Measurements from ENCODE around the gene ZNF853. TPM values are rescaled to one million over a fixed set of nuclear protein-coding genes. Genes with fewer than 3 reads are reported as not detected.

Gene ZNF853
- polyA plus RNA-seq, 1 donor (not counting 4 experiments of a cell fraction or from before 2014, with no cell fraction given), result 0.03 TPM

DNA sequence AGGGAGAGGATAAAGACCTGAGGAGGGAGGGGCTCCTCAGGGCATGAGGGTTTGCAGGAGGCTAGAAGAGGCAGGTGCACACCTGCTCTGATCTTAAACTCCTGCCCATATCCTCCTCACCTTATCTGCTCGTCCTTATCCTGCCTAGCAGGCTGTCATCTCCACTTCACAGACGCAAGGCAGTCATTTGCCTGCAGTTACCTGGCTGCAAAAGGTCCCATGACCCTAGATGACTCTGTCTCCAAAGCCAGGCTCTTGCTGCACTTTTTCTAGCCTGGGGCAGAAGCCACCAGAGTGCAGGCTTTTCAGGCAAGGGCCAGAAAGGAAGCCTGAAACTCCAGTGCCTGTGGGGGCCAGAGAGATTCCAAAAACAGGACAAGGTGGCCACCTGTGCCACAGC, 1.7 kb upstream of the ZNF853 start:
- no peaks in the 10 kb centered on the region for H4K20me1 ChIP-seq (ENCODE audit: control insufficient read depth, extremely low read depth, insufficient read depth, low read length)
- no peaks in the 10 kb centered on the region for H3K9me1 ChIP-seq (ENCODE audit: control insufficient read depth, extremely low read depth, insufficient read depth, low read length)
- peaks cover 40% of the 10 kb centered on the region for H3K27me3 ChIP-seq (ENCODE audit: control insufficient read depth, extremely low read depth, insufficient read depth, low read length)
- H2AFZ ChIP-seq (ENCODE audit: control insufficient read depth, low read length), result no peak overlapping the region
- no peaks in the 10 kb centered on the region for H3K9me3 ChIP-seq (ENCODE audit: control insufficient read depth, low read depth, low read length)
- H3K4me2 ChIP-seq (ENCODE audit: control insufficient read depth, extremely low read depth, insufficient read depth, low read depth, low read length), result no peak overlapping the region
- no peaks in the 10 kb centered on the region for H3K79me2 ChIP-seq (ENCODE audit: control insufficient read depth, insufficient read depth, low read length)
- H3K9ac ChIP-seq (ENCODE audit: control insufficient read depth, extremely low read depth, insufficient read depth, low read length), result no peak overlapping the region
- no peaks in the 10 kb centered on the region for H3K36me3 ChIP-seq (ENCODE audit: control insufficient read depth in 2 of 2, extremely low read depth in 1 of 2, insufficient read depth in 2 of 2, low read length in 2 of 2)
- dilution Hi-C loops (cut with MboI; ENCODE audit: extremely low pct_ligation_motif_present, low sequenced_read_pairs), result no loop called here
- FAIRE-seq (no peak), DNase-seq (ENCODE audit: low read depth, low spot score) (no peak)
- no peak for TF ChIP-seq EZH2 (IDR thresholded peaks at IDR 0.05; ENCODE audit: low read length)
- TF ChIP-seq, protein P1, sequence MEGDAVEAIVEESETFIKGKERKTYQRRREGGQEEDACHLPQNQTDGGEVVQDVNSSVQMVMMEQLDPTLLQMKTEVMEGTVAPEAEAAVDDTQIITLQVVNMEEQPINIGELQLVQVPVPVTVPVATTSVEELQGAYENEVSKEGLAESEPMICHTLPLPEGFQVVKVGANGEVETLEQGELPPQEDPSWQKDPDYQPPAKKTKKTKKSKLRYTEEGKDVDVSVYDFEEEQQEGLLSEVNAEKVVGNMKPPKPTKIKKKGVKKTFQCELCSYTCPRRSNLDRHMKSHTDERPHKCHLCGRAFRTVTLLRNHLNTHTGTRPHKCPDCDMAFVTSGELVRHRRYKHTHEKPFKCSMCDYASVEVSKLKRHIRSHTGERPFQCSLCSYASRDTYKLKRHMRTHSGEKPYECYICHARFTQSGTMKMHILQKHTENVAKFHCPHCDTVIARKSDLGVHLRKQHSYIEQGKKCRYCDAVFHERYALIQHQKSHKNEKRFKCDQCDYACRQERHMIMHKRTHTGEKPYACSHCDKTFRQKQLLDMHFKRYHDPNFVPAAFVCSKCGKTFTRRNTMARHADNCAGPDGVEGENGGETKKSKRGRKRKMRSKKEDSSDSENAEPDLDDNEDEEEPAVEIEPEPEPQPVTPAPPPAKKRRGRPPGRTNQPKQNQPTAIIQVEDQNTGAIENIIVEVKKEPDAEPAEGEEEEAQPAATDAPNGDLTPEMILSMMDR (optimal IDR thresholded peaks at IDR 0.05 in 1 of 3, IDR thresholded peaks at IDR 0.05 in 1 of 3, conservative IDR thresholded peaks at IDR 0.05 in 1 of 3; ENCODE audit: extremely low read depth in 1 of 3, insufficient read depth in 2 of 3, low read length in 3 of 3), result no peak
- H3K4me3 ChIP-seq (ENCODE audit: control insufficient read depth in 2 of 3, extremely low read depth in 1 of 3, insufficient read depth in 2 of 3, low read depth in 1 of 3, low read length in 3 of 3), result no peak overlapping the region
- no peak overlapping the region for H3K27ac ChIP-seq (ENCODE audit: control insufficient read depth, insufficient read depth, low read length)
- no peaks in the 10 kb centered on the region for H3K4me1 ChIP-seq (ENCODE audit: control insufficient read depth, extremely low read depth, insufficient read depth, low read length)

DNA sequence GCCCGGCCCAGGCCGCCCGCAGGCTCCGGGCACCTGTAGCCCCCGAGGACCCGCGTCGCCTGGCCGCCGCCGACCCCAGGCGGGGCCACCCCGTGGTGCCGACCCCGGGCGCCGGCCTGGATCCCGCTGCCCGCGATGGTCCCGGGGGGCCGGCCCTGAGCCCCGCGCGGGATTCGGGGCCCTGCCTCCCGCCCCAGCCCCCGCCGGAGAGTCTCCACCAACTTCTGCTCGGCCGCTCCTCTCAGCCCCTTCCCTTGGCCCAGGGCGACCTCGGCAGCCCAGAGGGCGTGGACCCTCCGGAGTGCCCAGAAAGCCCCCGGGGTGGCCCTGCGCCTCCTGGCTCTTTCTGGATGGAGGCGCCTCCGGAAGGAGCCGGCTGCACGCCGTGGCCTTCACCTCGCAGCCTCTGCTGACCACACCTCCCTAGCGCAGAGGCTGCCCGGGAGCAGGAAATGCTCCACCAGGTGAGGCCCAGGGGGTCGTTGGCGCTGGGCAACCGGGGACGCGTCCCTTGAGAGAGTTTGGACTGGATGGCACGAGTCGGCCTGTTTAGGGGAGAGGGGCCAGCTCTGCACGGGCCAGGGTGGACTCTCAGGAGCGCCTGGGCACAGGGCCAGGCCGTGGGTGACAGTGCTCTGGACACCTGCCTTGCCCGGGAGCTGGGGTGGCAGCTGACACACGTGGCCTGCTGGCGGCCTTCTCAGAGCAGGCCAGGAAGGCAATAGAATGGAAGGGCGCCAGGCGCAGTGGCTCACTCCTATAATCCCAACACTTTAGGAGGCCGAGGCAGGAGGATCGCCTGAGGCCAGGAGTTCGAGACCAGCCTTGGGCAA, 529 bp downstream of the ZNF853 start:
- Histone ChIP-seq H3K9me3 (ENCODE audit: control insufficient read depth, low read depth, low read length) (no peaks in the 10 kb centered on the region), H3K4me2 (ENCODE audit: control insufficient read depth, extremely low read depth, insufficient read depth, low read depth, low read length) (no peak overlapping the region), H3K27ac (ENCODE audit: control insufficient read depth, insufficient read depth, low read length) (no peak overlapping the region), H3K9me1 (ENCODE audit: control insufficient read depth, extremely low read depth, insufficient read depth, low read length) (no peaks in the 10 kb centered on the region), H3K27me3 (ENCODE audit: control insufficient read depth, extremely low read depth, insufficient read depth, low read length) (peaks cover 40% of the 10 kb centered on the region), H3K79me2 (ENCODE audit: control insufficient read depth, insufficient read depth, low read length) (no peaks in the 10 kb centered on the region), H4K20me1 (ENCODE audit: control insufficient read depth, extremely low read depth, insufficient read depth, low read length) (no peaks in the 10 kb centered on the region), H3K4me1 (ENCODE audit: control insufficient read depth, extremely low read depth, insufficient read depth, low read length) (no peaks in the 10 kb centered on the region), H3K36me3 (ENCODE audit: control insufficient read depth in 2 of 2, extremely low read depth in 1 of 2, insufficient read depth in 2 of 2, low read length in 2 of 2) (no peaks in the 10 kb centered on the region), H3K4me3 (ENCODE audit: control insufficient read depth in 2 of 3, extremely low read depth in 1 of 3, insufficient read depth in 2 of 3, low read depth in 1 of 3, low read length in 3 of 3) (no peak overlapping the region), H3K9ac (ENCODE audit: control insufficient read depth, extremely low read depth, insufficient read depth, low read length) (no peak overlapping the region), H2AFZ (ENCODE audit: control insufficient read depth, low read length) (no peak overlapping the region)
- FAIRE-seq, result no peak
- TF ChIP-seq, protein P1 (optimal IDR thresholded peaks at IDR 0.05 in 1 of 3, IDR thresholded peaks at IDR 0.05 in 1 of 3, conservative IDR thresholded peaks at IDR 0.05 in 1 of 3; ENCODE audit: extremely low read depth in 1 of 3, insufficient read depth in 2 of 3, low read length in 3 of 3), result no peak
- peak; percentile 94 for TF ChIP-seq EZH2 (IDR thresholded peaks at IDR 0.05; ENCODE audit: low read length)
- DNase-seq (ENCODE audit: low read depth, low spot score), result no peak
- dilution Hi-C loops (cut with MboI; ENCODE audit: extremely low pct_ligation_motif_present, low sequenced_read_pairs), result no loop called here
